HG02610 (cell line): ENCODE results near the gene PSMA1.
"Not testable (repeated sequence)": the region's sequence is repeated elsewhere in the genome, so short reads cannot be mapped to it uniquely, and the experiment has no call there.

Source experiments
- ATAC-seq: cut with Tn5 transposase; IDR thresholded peaks from one replicate; pipeline ENCODE4 v1.9.1; 2021; ENCODE audit warnings: mild to moderate bottlenecking, moderate library complexity; ENCODE audit not compliant: unreplicated experiment

The PSMA1 gene

GRCh38 chr11:14535166-14535565 is 15.0 kb upstream of the PSMA1 start:
- ATAC-seq: not testable (repeated sequence)

- ATAC-seq: no peak
These were observed 9.8 kb upstream of the PSMA1 start for GRCh38 chr11:14529951-14530350.

- ATAC-seq: no peak
These were observed 9.1 kb upstream of the PSMA1 start for GRCh38 chr11:14529321-14529720.

GRCh38 chr11:14522801-14523200 is 2.6 kb upstream of the PSMA1 start:
- no peak for ATAC-seq

- no peak for ATAC-seq
These were observed 2.1 kb upstream of the PSMA1 start for GRCh38 chr11:14522245-14522644.

GRCh38 chr11:14520747-14521151 is 563 bp upstream of the PSMA1 start:
- ATAC-seq: no peak

GRCh38 chr11:14519597-14519916 is 629 bp downstream of the PSMA1 start:
- ATAC-seq: peak; percentile 7

GRCh38 chr11:14518820-14519219 is 1.4 kb downstream of the PSMA1 start:
- no peak for ATAC-seq

GRCh38 chr11:14513800-14514199 is 6.4 kb downstream of the PSMA1 start:
- no peak for ATAC-seq

GRCh38 chr11:14506532-14506931 is 13.7 kb downstream of the PSMA1 start:
- ATAC-seq: no peak

- ATAC-seq: no peak
These were observed 17.2 kb downstream of the PSMA1 start for GRCh38 chr11:14503023-14503422.

- ATAC-seq: no peak
These were observed 18.1 kb downstream of the PSMA1 start for GRCh38 chr11:14502039-14502438.

GRCh38 chr11:14500181-14500651 is 20.0 kb downstream of the PSMA1 start:
- ATAC-seq: peak; percentile 66

- ATAC-seq: peak; percentile 92
These were observed 20.5 kb downstream of the PSMA1 start, which contains the start of gene COPB1 for GRCh38 chr11:14499560-14500180. Gene COPB1, minus strand, starts transcription at chr11:14499811. Its CDS starts 883 bp downstream, at chr11:14498928.

GRCh38 chr11:14499178-14499559 is 21.0 kb downstream of the PSMA1 start:
- ATAC-seq: peak; percentile 10

GRCh38 chr11:14480716-14481115 is 39.5 kb downstream of the PSMA1 start:
- no peak for ATAC-seq

GRCh38 chr11:14471127-14471526 is 49.1 kb downstream of the PSMA1 start:
- ATAC-seq: no peak

GRCh38 chr11:14463623-14464022 is 56.6 kb downstream of the PSMA1 start:
- no peak for ATAC-seq

GRCh38 chr11:14460147-14460546 is 60.0 kb downstream of the PSMA1 start:
- no peak for ATAC-seq

GRCh38 chr11:14458377-14458776 is 61.8 kb downstream of the PSMA1 start:
- ATAC-seq: no peak

GRCh38 chr11:14455648-14456430 is 64.3 kb downstream of the PSMA1 start:
- ATAC-seq: no peak
